Fibroblast of pulmonary artery (primary cell): Measurements from ENCODE around the gene IGHMBP2.
A peak's percentile ranks its signal among the peaks of the same experiment; 100 is the strongest.
"Not testable (repeated sequence)": the region's sequence is repeated elsewhere in the genome, so short reads cannot be mapped to it uniquely, and the experiment has no call there.

Experiments
- DNase-seq: peaks from one replicate; pipeline ENCODE4 v3.0.0-alpha.2; 2010; ENCODE audit warnings: low read depth
- H3K4me3 ChIP-seq: replicated peaks from 2 replicates; pipeline ENCODE4 v1.5.1; 2011; ENCODE audit warnings: low read depth, mild to moderate bottlenecking, control low read depth, low read length, moderate library complexity
- TF ChIP-seq, protein P1 (sequence below): IDR thresholded peaks from 2 replicates; pipeline ENCODE4 v1.5.1; 2011; ENCODE audit warnings: mild to moderate bottlenecking, control low read depth, low read length, inconsistent platforms; ENCODE audit errors: missing control alignments

Gene IGHMBP2

DNA sequence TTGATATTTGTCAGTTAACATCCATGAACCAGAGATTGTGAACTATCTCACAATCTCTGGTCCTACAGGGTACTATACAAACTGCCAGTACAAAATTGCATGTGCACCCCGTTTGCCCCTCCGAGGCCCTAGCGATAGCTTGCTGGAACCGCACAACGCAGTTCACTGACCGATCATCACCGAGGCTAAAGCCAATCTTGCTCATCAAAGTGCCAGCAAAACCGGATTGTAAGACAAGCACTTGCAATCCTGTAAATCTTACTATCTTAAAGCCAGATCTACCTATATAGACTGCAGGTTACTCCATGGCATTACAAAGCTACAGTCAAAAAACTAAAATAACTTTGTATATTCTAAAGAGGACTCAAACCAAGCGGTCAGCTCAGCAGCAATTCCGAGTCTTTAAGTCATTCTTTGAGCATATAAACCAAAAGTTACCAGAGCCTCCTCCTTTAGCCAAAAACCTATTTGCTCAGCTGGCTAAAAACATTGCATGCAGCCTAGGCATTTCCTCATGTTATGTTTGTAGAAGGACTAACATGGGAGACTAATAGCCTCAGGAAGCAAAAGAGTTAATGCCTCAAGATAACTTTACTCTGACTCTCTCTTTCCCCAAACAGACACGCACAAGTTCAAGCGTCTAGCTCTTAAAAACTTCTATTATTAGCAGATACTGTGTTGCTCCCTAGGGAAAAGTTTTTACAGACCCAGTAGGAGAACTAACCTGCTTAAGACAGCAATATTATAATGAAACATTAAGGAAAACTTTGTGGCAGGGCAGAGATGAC lies 31.3 kb upstream of the IGHMBP2 start:
- peak; percentile 20 for DNase-seq
- H3K4me3 ChIP-seq = no peak overlapping the region
- TF ChIP-seq, protein P1, sequence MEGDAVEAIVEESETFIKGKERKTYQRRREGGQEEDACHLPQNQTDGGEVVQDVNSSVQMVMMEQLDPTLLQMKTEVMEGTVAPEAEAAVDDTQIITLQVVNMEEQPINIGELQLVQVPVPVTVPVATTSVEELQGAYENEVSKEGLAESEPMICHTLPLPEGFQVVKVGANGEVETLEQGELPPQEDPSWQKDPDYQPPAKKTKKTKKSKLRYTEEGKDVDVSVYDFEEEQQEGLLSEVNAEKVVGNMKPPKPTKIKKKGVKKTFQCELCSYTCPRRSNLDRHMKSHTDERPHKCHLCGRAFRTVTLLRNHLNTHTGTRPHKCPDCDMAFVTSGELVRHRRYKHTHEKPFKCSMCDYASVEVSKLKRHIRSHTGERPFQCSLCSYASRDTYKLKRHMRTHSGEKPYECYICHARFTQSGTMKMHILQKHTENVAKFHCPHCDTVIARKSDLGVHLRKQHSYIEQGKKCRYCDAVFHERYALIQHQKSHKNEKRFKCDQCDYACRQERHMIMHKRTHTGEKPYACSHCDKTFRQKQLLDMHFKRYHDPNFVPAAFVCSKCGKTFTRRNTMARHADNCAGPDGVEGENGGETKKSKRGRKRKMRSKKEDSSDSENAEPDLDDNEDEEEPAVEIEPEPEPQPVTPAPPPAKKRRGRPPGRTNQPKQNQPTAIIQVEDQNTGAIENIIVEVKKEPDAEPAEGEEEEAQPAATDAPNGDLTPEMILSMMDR = no peak

DNA sequence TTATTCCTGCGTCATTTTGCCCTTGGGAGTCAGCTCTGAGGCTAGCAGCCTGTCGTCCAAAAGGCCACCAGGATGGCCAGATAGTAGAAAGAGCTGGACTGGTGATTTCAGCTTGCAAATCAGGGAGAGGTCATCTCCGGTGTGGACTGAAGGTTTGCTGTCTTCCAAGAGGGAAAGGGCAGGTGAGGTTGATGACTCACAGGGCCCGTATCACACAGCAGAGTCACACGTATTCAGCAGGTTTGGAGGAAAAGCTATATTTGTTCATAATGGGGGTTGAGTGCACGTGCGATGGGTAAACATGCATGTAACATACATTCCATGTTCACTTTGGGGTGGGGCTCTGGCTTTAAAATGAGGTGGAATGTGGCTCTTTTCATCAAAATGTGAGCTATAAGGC lies 25.7 kb upstream of the IGHMBP2 start:
- TF ChIP-seq, protein P1 = no peak
- H3K4me3 ChIP-seq = no peak overlapping the region

DNA sequence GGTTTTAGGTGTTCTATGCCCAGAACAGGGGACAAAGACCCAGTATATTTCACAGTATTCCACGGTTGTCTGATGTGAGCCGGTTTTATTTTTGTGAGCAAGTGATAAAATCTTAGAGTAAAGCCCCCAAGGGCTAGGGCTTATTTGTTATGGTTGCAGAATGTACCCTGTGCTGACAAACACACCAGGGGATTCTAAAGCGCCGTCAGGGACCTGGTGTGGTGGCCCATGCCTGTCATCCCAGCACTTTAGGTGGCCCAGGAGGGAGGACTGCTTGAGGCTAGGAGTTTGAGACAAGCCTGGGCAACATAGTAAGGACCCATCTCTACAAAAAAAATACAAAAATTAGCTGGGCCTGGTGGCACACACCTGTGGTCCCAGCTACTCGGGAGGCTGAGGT lies 22.8 kb upstream of the IGHMBP2 start:
- TF ChIP-seq, protein P1 = no peak
- no peak for DNase-seq
- H3K4me3 ChIP-seq = no peak overlapping the region

More for the DNA sequence above, 25.7 kb upstream of the IGHMBP2 start:
- DNase-seq = no peak

DNA sequence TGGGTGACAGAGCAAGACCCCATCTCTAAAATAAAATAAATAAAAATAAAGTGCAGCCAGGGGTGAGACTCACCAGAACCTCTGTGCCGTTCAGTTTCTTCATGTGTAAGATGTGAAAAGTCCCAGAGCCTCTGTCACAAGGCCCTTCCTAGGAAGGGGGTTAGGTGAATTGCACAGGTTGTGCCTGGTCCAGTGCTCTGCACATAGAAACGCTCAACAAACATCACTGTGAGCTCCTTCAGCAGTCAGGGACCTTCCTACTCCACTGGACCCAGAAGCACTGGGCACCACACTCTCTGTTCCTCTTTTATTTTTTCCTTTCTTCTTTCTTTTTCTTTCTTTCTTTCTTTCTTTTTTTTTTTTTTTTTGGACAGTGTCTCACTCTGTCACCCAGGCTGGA lies 22.4 kb upstream of the IGHMBP2 start:
- H3K4me3 ChIP-seq = no peak overlapping the region
- TF ChIP-seq, protein P1 = no peak
- no peak for DNase-seq

DNA sequence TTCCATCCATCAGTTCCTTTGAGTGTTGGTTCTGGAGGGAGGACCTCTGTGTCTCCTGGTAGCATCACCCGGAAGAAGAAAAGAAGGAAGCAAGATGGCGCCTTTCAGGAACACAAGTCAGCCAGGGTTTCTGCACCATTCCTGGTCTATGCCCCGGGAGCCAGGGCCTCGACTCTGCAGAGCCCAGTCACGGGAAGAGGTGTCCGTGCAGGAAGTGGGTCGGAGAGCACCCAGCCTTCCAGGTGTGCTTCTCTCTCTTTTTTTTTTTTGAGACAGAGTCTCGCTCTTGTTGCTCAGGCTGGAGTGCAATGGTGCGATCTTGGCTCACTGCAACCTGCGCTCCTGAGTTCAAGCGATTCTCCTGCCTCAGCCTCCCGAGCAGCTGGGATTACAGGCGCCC lies 21.3 kb upstream of the IGHMBP2 start:
- H3K4me3 ChIP-seq = no peak overlapping the region
- no peak for DNase-seq
- TF ChIP-seq, protein P1 = no peak

DNA sequence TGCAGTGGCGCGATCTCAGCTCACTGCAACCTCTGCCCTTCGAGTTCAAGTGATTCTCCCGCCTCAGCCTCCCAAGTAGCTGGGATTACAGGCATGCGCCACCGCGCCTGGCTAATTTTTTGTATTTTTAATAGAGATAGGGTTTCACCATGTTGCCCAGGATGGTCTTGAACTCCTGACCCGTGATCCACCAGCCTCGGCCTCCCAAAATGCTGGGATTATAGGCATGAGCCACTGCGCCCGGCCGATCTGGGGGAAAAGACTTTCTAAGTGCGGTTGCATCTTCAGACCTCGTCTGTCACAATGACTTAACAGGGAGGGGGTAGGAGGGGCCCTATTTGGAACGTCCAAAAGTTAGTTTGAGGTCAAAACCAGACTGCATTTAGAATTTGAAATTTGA lies 18.9 kb upstream of the IGHMBP2 start:
- not testable (repeated sequence) for DNase-seq, H3K4me3 ChIP-seq

DNA sequence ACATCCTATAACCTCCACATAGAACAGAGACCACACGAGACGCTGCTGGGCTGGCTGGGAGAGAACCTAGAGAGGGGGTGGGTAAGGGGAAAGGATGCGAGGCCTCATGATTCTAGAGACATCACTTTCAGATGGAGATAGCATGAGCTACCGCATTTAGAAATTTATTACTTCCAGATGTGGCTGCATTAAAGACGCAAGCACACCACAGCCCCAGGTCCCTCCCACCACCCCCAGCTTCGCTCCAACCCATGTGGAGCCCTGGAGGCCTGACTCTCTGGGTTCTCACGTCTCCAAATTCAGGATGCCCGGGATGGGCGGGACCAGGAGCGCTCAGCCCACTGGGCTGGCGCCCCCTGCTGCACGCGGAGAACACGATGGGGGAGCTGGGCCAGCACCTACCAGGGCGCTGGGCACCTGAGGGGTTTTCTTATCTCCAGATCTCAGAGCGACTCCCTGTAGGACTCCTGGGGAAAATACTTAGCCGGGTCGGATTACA lies 13.7 kb upstream of the IGHMBP2 start:
- H3K4me3 ChIP-seq = no peak overlapping the region
- peak; percentile 42 for DNase-seq
- TF ChIP-seq, protein P1 = peak; percentile 59
